Stimulated activated CD4-positive, alpha-beta T cell treated with anti-CD3 and anti-CD28 coated beads, Interleukin-4, amount 100 ng/mL, for 24 hours (primary cell): ENCODE data around the gene DHRS12.

ENCODE experiments used
- DNase-seq: peaks from one replicate; pipeline ENCODE4 v3.0.0-alpha.2; 2020

The DHRS12 gene

DNA sequence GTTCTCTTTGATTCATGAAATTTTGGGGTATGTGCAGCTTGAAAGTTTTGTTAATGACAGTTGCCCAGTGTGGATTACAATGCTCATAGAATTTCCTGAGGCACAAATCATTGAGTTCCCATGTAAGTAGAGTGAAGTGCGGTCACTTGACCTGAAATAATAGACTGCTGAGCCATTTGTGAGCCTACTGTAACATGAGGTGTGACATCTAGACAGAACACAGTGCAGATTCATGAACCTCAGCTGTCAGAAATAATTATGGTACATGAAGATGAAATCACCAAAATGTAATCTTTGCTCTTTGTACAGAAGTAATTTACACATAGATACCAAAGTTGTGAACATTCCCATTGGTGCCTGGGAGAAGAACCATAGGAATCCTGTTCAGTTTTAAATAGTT lies 84.6 kb downstream of the DHRS12 start:
- no peak for DNase-seq
